AG04450 (cell line): Measurements from ENCODE around the gene MBD4. TPM values are rescaled to one million over a fixed set of nuclear protein-coding genes. Genes with fewer than 3 reads are reported as not detected.
"Not testable (repeated sequence)": the region's sequence is repeated elsewhere in the genome, so short reads cannot be mapped to it uniquely, and the experiment has no call there.

Experiments
- CTCF ChIA-PET: fragments of 300-600, 350-600 bp; formaldehyde crosslinking; extraction: SDS; loops from one replicate; lab custom pipeline; 2022; ENCODE audit warnings: antibody characterized with exemption, inconsistent platforms; lab: Charles Lee
- POLR2A ChIA-PET: fragments of 350-600 bp; formaldehyde crosslinking; extraction: SDS; loops from one replicate; lab custom pipeline; 2021; ENCODE audit warnings: antibody characterized with exemption, inconsistent platforms; lab: Yijun Ruan, JAX
- DNase-seq: peaks from one replicate; pipeline ENCODE4 v3.0.0-alpha.2; 2011; ENCODE audit warnings: low read depth, low spot score
- H3K27ac ChIP-seq: one replicate; pipeline ENCODE4 v1.5.1; 2012; ENCODE audit warnings: low read depth, low read length, control low read depth
- H3K27me3 ChIP-seq: one replicate; pipeline ENCODE4 v1.6.0; 2012; ENCODE audit warnings: low read length; ENCODE audit not compliant: control insufficient read depth, insufficient read depth
- H3K4me3 ChIP-seq: 2 replicates; pipeline ENCODE4 v1.5.1; 2011; ENCODE audit warnings: mild to moderate bottlenecking, low read depth, low read length, control low read depth
- H3K9me3 ChIP-seq: 2 replicates; pipeline ENCODE4 v1.5.1; 2012; ENCODE audit warnings: low read length; ENCODE audit not compliant: control insufficient read depth, insufficient read depth
- CTCF ChIP-seq: IDR thresholded peaks from 2 replicates; pipeline ENCODE4 v1.5.1; 2011; ENCODE audit warnings: low read depth, low read length, control low read depth, inconsistent platforms
- polyA plus RNA-seq: library from polyadenylated mRNA; depleted of rRNA; stranded (reverse); fragments of >200 nt; gene quantifications from 2 replicates; pipeline ENCODE4 v1.2.3, GENCODE V29; 2011

The MBD4 gene
- polyA plus RNA-seq, 1 experiment: 35.6 TPM

- TF ChIP-seq CTCF: no peak
- H3K4me3 ChIP-seq: no peak overlapping the region
- no peak overlapping the region for H3K27ac ChIP-seq
- no peak for DNase-seq
- CTCF ChIA-PET: interaction anchor here (2.0 kb wide), 1 partner anchor 19 kb away, joined by 5 read pairs; no protein-coding TSS in a partner anchor
- H3K27me3 ChIP-seq: no peaks in the 10 kb centered on the region
- no peaks in the 10 kb centered on the region for H3K9me3 ChIP-seq
- POLR2A ChIA-PET: no interaction called here
Observed at GRCh38 chr3:129402210-129402609, 37.5 kb downstream of the MBD4 start.

- no peaks in the 10 kb centered on the region for H3K9me3 ChIP-seq
- H3K27ac ChIP-seq: no peak overlapping the region
- ChIA-PET CTCF (interaction anchor here (0.5 to 2.0 kb wide), 18 partner anchors 9 to 532 kb away, joined by 3 to 16 read pairs (median 4); no protein-coding TSS in a partner anchor), POLR2A (interaction anchor here (0.7 to 1.0 kb wide), 2 partner anchors 10 to 84 kb away, joined by 3 to 6 read pairs; a partner anchor contains a TSS)
- H3K4me3 ChIP-seq: no peak overlapping the region
- TF ChIP-seq CTCF: no peak
- DNase-seq: no peak
- no peaks in the 10 kb centered on the region for H3K27me3 ChIP-seq
Observed at GRCh38 chr3:129399895-129400357, 39.8 kb downstream of the MBD4 start.

GRCh38 chr3:129399145-129399894 lies 40.4 kb downstream of the MBD4 start:
- TF ChIP-seq CTCF: peak; percentile 81
- ChIA-PET CTCF (interaction anchor here (0.6 to 2.0 kb wide), 17 partner anchors 8 to 533 kb away, joined by 3 to 16 read pairs (median 4); no protein-coding TSS in a partner anchor), POLR2A (interaction anchor here (0.7 to 1.0 kb wide), 2 partner anchors 11 to 83 kb away, joined by 3 to 6 read pairs; a partner anchor contains a TSS)
- peak overlapping the region; percentile 87 for H3K4me3 ChIP-seq
- peak overlapping the region; percentile 68 for H3K27ac ChIP-seq
- no peaks in the 10 kb centered on the region for H3K9me3 ChIP-seq
- DNase-seq: peak; percentile 90
- no peaks in the 10 kb centered on the region for H3K27me3 ChIP-seq

- Histone ChIP-seq H3K27me3 (no peaks in the 10 kb centered on the region), H3K4me3 (peak overlapping the region; percentile 87), H3K9me3 (no peaks in the 10 kb centered on the region), H3K27ac (peak overlapping the region; percentile 68)
- TF ChIP-seq CTCF: no peak
- ChIA-PET CTCF (interaction anchor here (2.0 kb wide), 1 partner anchor 16 kb away, joined by 14 read pairs; no protein-coding TSS in a partner anchor), POLR2A (no interaction called here)
- DNase-seq: no peak
Observed at GRCh38 chr3:129398803-129399144, 41.0 kb downstream of the MBD4 start.

GRCh38 chr3:129393760-129394564 lies 45.8 kb downstream of the MBD4 start:
- H3K27ac ChIP-seq, H3K9me3 ChIP-seq, H3K4me3 ChIP-seq, POLR2A ChIA-PET, CTCF ChIA-PET, H3K27me3 ChIP-seq, DNase-seq: not testable (repeated sequence)
